NCI-H446 (cell line): Measurements from ENCODE around the gene TOP1.

Source experiments
- DNase-seq, 2 experiments: peaks; one replicate each; lab custom pipeline; 2025; lab: John Stamatoyannopoulos, UW

Gene TOP1

DNA sequence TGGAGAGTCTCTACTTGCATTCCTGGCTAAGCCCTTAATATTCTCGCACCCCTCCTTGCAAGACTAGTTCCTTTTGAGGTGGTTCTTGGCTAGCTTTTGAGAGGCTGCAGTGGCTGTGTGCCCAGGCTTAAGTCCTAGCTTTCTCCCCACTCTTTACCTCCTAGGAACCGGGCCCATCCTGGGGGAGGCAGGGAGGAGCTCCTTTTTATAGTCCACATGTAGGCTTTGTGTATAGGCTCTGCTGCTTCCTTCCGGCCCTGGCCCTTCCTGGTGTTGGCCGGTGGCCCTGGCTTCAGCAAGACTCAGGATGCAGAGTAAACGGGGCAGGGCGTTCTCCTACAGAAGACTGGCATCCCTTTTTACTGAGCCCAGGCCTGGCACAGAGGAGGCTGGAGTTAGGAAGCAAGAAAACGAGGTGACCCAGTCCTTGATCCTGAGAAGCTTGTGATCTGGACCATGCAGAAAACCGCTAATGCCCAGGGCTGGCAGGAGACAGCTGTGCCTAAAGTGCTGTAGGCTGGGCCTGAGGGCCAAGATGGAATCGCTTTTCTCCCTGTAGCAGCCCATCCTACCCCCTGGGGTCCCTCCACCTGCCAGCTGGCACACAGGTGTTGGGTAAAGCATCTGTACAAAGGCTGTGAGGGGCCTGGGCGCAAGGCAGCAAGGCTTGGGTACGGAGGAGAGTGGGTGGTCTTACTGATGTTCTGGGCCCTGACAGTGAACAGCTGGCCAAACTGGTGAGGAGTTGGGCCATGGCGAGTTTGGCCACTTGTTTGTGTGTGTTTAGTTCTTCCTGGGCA is 117.4 kb downstream of the TOP1 start:
- peak in 1 of 2 experiments; percentile 29 for DNase-seq

DNA sequence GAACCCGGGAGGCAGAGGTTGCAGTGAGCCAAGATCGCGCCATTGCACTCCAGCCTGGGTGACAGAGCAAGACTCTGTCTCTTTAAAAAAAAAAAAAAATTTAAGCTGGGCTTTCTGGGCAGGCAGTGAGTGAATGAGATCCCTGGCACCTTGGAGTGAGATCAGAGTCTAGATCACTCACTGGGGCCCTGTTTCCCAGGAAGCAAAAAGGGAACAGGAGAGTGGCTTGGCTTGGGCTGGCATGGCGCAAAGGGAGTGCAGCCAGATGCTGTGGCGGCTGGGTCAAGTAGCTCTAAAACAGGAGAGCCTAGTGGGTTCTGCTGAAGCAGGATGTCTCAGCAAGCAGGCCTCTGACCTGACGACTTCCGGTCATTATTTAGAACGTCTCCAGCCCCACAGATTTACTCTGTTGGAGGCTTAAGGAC is 119.2 kb downstream of the TOP1 start:
- DNase-seq, result peak in 1 of 2 experiments; percentile 21

GRCh38 chr20:41148942-41149341 is 120.3 kb downstream of the TOP1 start:
- no peak for DNase-seq

- DNase-seq, result no peak
Observed at GRCh38 chr20:41150664-41151063, 122.0 kb downstream of the TOP1 start.

DNA sequence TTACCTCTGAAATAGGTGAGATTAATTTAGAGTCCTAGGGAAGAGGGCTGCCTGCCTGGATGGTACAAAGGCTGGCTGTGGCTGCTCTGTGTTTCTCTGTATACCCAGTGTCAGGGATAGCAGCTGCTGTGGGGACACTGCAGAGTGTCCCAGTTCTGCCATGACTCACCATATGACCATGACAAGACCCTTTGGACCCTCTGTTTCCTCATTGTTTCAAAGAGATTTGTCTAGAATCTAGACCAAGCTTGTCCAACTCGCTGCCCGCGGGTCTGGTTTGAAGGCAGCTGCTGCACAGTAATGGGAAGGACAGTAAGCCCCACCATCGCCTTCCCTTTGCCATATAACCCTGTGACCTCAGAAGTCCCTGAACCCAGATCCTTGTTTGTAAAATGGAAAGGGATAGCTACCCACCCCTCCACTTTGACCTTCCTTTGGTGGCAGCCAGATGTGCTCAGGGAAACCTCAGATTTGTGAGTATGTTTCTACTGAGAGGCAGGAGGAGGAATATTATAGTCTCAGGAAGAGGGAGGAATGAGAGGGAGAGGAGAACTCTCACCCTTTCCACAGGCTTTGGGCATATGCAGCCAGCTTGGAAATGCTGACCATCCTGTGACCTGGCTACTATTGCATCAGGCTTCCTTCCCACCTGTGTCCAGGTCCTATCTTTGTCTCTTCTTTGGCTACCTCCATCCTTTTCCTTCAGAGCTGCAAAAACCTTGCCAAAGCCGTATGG is 122.7 kb downstream of the TOP1 start:
- no peak for DNase-seq

DNA sequence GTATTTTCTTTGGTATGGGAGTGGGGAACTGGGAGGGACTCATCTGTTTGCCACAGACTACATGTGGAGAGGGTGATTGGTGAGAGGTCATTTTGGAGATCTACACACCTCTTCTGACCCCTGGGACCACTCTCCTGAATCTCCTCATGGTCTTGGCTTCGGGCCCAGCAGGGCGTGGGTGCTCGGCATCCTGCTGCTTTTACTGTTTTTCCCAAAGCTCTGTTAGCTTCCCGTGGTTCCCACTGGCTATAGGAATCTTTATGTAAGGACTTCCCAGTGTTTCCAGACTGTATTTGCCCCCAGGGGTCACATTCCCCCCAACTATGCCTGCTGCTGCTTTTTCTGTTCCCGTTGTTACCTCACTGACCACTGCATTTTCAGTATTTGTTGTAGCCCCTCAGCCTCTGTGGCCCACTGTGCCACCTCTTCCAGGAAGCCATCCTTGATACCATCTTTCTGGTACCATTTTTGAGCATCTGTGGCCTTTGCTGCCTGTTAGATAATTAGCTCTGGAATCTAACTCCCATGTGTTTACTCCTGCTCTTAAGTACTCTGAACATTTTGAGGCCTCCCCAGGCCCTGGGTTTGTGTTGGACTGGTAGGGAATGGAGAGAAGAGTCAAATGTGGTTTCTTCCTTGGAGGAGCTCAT is 123.6 kb downstream of the TOP1 start:
- no peak for DNase-seq

DNA sequence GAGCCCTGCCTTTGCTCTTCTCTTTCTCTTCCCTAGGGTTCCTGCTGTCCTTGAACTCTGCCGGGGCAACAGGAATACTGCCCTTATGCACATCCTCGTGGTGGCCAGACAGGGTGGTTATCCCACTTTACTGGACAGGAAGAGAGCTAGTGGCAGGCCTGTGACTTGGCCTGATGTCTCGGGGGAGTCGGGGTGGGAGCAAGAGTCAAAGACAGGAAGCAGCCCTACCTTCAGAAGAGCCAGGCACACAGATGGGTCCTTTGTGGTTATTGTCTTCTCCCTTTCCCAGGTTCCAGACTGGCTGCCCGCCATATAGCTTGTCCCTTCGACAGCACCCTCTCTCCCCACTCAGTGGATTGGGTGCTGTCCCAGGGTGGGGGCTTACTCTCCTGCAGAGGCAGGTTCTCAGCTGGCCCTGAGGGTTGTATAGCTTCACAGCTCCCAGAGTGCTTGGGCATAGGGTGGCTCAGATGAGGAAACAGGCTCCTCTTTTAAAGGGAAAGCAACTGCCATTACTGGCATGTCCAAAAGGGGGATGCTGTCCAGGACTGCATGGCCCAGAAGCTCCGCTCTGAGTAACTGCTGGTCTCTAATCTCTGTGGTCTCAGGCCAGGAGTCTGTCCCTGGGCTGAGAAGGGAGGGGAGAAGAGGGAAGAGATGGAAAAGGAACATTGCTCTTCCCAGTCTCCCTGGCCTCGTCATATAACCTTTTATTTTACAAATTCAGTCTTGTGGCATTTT is 126.0 kb downstream of the TOP1 start:
- DNase-seq, result no peak

- DNase-seq, result no peak
Observed at GRCh38 chr20:41155261-41155660, 126.6 kb downstream of the TOP1 start.

GRCh38 chr20:41158082-41158625 is 129.5 kb downstream of the TOP1 start:
- DNase-seq, result no peak

- no peak for DNase-seq
Observed at GRCh38 chr20:41159547-41159946, 130.9 kb downstream of the TOP1 start.

- DNase-seq, result no peak
Observed at GRCh38 chr20:41160686-41161085, 132.1 kb downstream of the TOP1 start.

DNA sequence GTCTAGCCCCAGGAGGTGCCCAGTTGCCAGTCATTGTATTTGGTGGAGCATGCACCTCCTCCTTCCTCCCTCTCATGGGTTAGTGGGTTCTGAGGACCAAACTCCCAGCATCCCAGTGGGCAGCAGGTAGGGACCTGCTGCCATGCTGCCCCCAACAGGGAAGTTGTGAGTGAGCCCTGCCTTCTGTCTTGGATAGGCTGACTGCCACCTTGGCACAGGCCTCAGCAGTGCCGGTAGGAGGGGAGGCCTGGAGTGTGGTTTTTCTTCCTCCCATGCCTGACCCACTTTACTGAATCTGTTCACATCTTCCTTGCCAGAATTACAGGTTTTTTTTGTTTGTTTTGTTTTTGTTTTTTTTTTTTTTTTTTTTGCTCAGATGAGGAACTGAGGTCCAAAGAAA is 133.3 kb downstream of the TOP1 start:
- DNase-seq, result no peak

DNA sequence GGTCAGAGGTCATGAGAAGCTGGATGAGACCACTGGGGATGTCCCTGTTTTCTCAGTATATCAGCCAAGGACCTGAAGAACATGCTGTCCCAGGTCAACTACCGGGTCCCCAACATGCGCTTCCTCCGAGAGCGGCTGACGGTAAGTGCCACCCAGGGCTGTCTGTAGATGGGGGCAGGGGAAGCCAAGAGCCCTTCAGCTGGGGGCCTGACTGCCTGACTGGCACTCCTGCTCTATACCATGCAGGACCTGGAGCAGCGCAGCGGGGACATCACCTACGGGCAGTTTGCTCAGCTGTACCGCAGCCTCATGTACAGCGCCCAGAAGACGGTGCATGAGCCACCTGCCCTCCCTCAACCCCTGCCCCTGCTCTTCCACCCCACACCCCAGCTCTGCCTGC is 133.8 kb downstream of the TOP1 start:
- DNase-seq, result no peak

- DNase-seq, result no peak
Observed at GRCh38 chr20:41163821-41164220, 135.2 kb downstream of the TOP1 start.

DNA sequence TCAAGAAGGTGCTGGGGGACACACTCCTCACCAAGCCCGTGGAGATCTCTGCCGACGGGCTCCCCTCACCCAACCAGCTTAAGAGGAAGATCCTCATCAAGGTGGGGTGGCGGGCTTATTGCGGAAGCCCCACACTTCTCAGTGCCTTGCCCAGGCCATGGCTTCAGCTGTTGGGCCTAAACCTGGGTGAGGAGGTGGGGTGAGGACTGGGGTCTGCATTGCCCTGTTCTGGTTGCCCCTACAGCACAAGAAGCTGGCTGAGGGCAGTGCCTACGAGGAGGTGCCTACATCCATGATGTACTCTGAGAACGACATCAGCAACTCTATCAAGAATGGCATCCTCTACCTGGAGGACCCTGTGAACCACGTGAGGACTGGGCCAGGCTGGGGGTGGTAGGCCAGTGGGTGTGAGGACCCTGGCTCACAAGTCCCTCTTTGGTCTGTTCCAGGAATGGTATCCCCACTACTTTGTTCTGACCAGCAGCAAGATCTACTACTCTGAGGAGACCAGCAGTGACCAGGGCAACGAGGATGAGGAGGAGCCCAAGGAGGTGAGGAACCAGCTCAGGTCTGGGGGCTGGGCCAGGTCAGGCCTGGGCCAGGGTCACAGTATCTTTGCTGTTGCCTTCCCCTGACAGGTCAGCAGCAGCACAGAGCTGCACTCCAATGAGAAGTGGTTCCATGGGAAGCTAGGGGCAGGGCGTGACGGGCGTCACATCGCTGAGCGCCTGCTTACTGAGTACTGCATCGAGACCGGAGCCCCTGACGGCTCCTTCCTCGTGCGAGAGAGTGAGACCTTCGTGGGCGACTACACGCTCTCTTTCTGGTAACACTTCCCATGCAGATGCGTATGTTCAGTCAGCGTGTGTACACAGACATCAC is 136.6 kb downstream of the TOP1 start:
- DNase-seq, result no peak

GRCh38 chr20:41166201-41167117 is 137.8 kb downstream of the TOP1 start:
- DNase-seq, result no peak

- DNase-seq, result no peak
Observed at GRCh38 chr20:41167118-41167470, 138.5 kb downstream of the TOP1 start.

- no peak for DNase-seq
Observed at GRCh38 chr20:41167481-41168253, 139.0 kb downstream of the TOP1 start.
